Heart left ventricle (tissue), 16 donors: Measurements from ENCODE around the gene ABCA9. TPM values are rescaled to one million over a fixed set of nuclear protein-coding genes. Genes with fewer than 3 reads are reported as not detected.

Source experiments
- ATAC-seq, 4 donors: fragments of 200-7000 bp; cut with Tn5 transposase; one replicate each; pipeline ENCODE4 v1.9.1; 2020 to 2022; ENCODE audit warnings: moderate library complexity in 4 of 4, mild to moderate bottlenecking in 3 of 4, moderate number of reproducible peaks in 1 of 4
- DNase-seq, 5 donors: peaks; one replicate each; pipeline ENCODE4 v3.0.0-alpha.2; 2020
- H3K27ac ChIP-seq, 12 donors: fragments of 200-600 bp; sonication (generic) in 4 of 12; one replicate each; pipeline versions ENCODE4 v1.5.0 to v1.8.0; 2016 to 2022; ENCODE audit warnings: mild to moderate bottlenecking in 2 of 12
- H3K27me3 ChIP-seq, 9 donors: fragments of 200-600 bp; sonication (generic) in 2 of 9; one replicate each; pipeline versions ENCODE4 v1.5.1 to v1.8.0; 2016 to 2022; ENCODE audit warnings: mild to moderate bottlenecking in 3 of 9
- H3K36me3 ChIP-seq, 9 donors: fragments of 200-600 bp; sonication (generic) in 2 of 9; one replicate each; pipeline versions ENCODE4 v1.5.0 to v1.8.0; 2018 to 2022; ENCODE audit warnings: mild to moderate bottlenecking in 2 of 9
- H3K4me1 ChIP-seq, 12 donors: fragments of 200-600 bp; sonication (generic) in 4 of 12; one replicate each; pipeline versions ENCODE4 v1.5.0 to v1.8.0; 2016 to 2022; ENCODE audit warnings: mild to moderate bottlenecking in 3 of 12
- H3K4me3 ChIP-seq, 12 donors: fragments of 200-600 bp; sonication (generic) in 4 of 12; one replicate each; pipeline versions ENCODE4 v1.5.0 to v1.8.0; 2017 to 2022; ENCODE audit warnings: mild to moderate bottlenecking in 9 of 12, moderate library complexity in 4 of 12
- H3K9me3 ChIP-seq, 12 donors: fragments of 200-600 bp; sonication (generic) in 4 of 12; one replicate each; pipeline versions ENCODE4 v1.5.0 to v1.8.0; 2016 to 2022; ENCODE audit warnings: mild to moderate bottlenecking in 1 of 12
- POLR2A ChIP-seq, 2 donors: fragments of 450-650 bp; IDR thresholded peaks; one replicate each; pipeline ENCODE4 v1.6.1; 2017; ENCODE audit warnings: antibody characterized with exemption in 2 of 2, mild to moderate bottlenecking in 2 of 2, moderate library complexity in 2 of 2
- WGBS, 4 donors: extraction: QIAGEN DNeasy Blood & Tissue Kit in 2 of 4; methylation state at CpG; one replicate each; pipeline versions ENCODE4 v1.1.5 to v1.1.7; 2013 to 2018; 5-methylcytosine and 5-hydroxymethylcytosine counted together
- intact Hi-C, 10 donors: fragments of 100-400 bp; cut with DNase I; formaldehyde crosslinking; loops; one replicate each; pipeline versions ENCODE4 v1.11.1 to v1.14.2; 2022
- polyA plus RNA-seq, 2 donors: library from polyadenylated mRNA; stranded (reverse); fragments of 200-250 nt; gene quantifications; one replicate each; pipeline ENCODE4 v1.2.3, GENCODE V29; 2013
- total RNA-seq, 9 donors: library from RNA; depleted of rRNA in 2 of 9; stranded (reverse); fragments of >200 nt in 2 of 9; fragmentation: NEBNext Ultra II Directional in 3 of 9; extraction: Animal tissue kit (Norgen Biotek cat#: 25700) in 3 of 9; gene quantifications; one replicate each; pipeline versions ENCODE4 v1.1.0 to v1.2.4, GENCODE V29; 2016 to 2023
- TF ChIP-seq, protein P1 (sequence below), 12 donors: fragments of 200-600 bp; sonication (generic) in 4 of 12; IDR thresholded peaks; one replicate each; pipeline versions ENCODE4 v1.5.0 to v1.8.0; 2018 to 2022; ENCODE audit warnings: antibody characterized with exemption in 12 of 12, mild to moderate bottlenecking in 5 of 12
- donor health status: ischemic (EF 13 %, LVEDD 7.1; RV severe dilation, severe dysfunction).
- donor health status: healthy with polysubstance abuse.
- donor health status: DM: no; HTN: yes; CAD: no.
- donor health status: DM: no; HTN: no; CAD: no.
- donor health status: ischemic (EF 25% LVEDD 6.9; RV normal size, moderate dysfunction).
- donor health status: ischemic (EF 25% LVEDD 5.7; RV mildly dilated, moderate dysfunction).
- donor health status: healthy.
- donor health status: DM: yes; HTN: yes; CAD: no.
- donor health status: ischemic (EF 35%, LVEDD 5.7; RV mildly dilated, moderate dysfunction).
- donor health status: nonischemic (EF 11% LVEDD 7.7; RV severe dilation, severe dysfunction).
- donor health status: DM: yes; HTN: yes; CAD: no.
- donor health status: PGD.
- donor health status: ischemic (EF 29% LVEDD 5.4; RV normal size, mild dysfunction).
- donor health status: nonischemic (EF 23%, LVEDD 6.1; RV moderate dilation, normal function).

Gene ABCA9
- total and polyA plus RNA-seq, 11 donors: 2.4 to 19.9 (median 11.2) TPM

- no peaks in the 10 kb centered on the region for H3K9me3 ChIP-seq
Observed at GRCh38 chr17:68987966-68988365, 72.8 kb downstream of the ABCA9 start.

DNA sequence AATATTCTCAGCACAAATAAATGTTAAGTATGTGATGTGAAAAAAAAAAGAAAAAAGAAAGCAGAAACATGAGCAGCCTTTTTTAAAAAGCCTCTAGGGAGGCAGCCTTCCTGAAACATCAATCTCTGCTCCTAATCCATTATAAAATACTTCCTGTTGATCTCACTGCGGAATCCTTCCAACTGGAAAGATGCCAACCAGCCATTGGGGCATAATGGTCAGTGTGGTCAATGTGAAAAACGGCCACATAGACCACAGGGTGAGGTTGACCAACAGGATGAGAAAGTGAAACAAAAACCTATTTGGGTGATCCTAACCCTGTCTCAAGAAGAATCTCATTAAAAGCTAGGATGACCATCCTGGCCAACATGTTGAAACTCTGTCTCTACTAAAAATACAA, 79.4 kb downstream of the ABCA9 start:
- intact Hi-C loops: no loop called here
- no peak for TF ChIP-seq POLR2A (IDR thresholded peaks at IDR 0.05)
- TF ChIP-seq, protein P1, sequence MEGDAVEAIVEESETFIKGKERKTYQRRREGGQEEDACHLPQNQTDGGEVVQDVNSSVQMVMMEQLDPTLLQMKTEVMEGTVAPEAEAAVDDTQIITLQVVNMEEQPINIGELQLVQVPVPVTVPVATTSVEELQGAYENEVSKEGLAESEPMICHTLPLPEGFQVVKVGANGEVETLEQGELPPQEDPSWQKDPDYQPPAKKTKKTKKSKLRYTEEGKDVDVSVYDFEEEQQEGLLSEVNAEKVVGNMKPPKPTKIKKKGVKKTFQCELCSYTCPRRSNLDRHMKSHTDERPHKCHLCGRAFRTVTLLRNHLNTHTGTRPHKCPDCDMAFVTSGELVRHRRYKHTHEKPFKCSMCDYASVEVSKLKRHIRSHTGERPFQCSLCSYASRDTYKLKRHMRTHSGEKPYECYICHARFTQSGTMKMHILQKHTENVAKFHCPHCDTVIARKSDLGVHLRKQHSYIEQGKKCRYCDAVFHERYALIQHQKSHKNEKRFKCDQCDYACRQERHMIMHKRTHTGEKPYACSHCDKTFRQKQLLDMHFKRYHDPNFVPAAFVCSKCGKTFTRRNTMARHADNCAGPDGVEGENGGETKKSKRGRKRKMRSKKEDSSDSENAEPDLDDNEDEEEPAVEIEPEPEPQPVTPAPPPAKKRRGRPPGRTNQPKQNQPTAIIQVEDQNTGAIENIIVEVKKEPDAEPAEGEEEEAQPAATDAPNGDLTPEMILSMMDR (IDR thresholded peaks at IDR 0.05): no peak
- H3K27ac ChIP-seq: peak overlapping the region in 7 of 12 donors; percentile 0 to 61 (median 39)
- ATAC-seq (peak; percentile 37 to 82 (median 60)), DNase-seq (peak in 4 of 5 donors; percentile 49 to 68 (median 58))
- no peaks in the 10 kb centered on the region for H3K9me3 ChIP-seq
- H3K4me1 ChIP-seq: peaks cover 0 to 16% (median 7%) of the 10 kb centered on the region in 12 donors
- H3K4me3 ChIP-seq: no peak overlapping the region
- WGBS, 4 donors: 24 to 39% (median 36%) methylated on average over 2 of the region's 2 CpGs
- no peaks in the 10 kb centered on the region for H3K27me3 ChIP-seq
- peaks cover 0 to 36% (median 3%) of the 10 kb centered on the region in 9 donors for H3K36me3 ChIP-seq

More at GRCh38 chr17:68987966-68988365, 72.8 kb downstream of the ABCA9 start:
- Histone ChIP-seq H3K36me3 (peaks cover 0 to 74% (median 7%) of the 10 kb centered on the region in 9 donors), H3K4me1 (no peaks in the 10 kb centered on the region), H3K27me3 (no peaks in the 10 kb centered on the region), H3K27ac (no peak overlapping the region), H3K4me3 (no peak overlapping the region)
- ATAC-seq: no peak
- 64 to 72% (median 66%) methylated on average over 4 of the region's 4 CpGs for WGBS, 4 donors
- intact Hi-C loops: no loop called here
- DNase-seq: no peak
- TF ChIP-seq, protein P1 (IDR thresholded peaks at IDR 0.05): no peak
- no peak for TF ChIP-seq POLR2A (IDR thresholded peaks at IDR 0.05)

DNA sequence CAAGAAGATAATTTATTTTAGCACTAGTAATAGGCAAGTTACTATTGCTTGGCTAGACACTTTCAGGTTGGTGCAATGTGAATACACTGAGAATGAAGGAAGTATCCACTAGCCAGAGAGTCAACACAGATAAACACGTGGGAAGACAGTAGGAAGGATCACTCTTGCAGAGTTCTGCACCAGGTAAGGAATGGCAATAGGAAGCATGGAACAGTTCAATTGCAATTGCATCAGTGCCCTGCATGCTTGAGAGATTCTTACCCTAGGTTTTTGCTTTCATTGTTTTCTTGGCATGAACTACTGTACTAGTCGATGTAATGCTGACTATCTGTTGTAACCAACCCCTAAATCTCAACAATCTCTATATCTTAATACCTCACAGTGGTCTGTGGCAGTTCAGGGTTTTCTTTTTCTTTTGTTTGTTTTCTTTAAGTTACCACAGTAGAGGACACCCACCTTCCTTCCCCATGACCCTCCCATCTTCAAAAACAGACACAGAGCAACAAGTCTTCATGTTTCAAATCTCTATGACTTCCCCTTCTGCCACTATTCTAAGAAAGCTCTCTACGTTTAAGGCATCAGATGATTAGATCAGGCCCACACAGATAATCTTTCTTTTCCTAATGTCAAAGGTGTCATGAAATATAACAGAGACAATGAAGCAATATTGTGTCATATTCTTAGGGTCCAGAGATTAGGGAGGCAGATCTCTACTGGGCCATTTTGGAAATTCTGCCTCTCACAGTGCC, 87.5 kb downstream of the ABCA9 start:
- DNase-seq (no peak), ATAC-seq (no peak)
- H3K9me3 ChIP-seq: no peaks in the 10 kb centered on the region
- no peak overlapping the region for H3K4me3 ChIP-seq
- no peak overlapping the region for H3K27ac ChIP-seq
- WGBS, 4 donors: 33 to 38% (median 36%) methylated on average over 3 of the region's 3 CpGs
- TF ChIP-seq, protein P1 (IDR thresholded peaks at IDR 0.05): no peak
- TF ChIP-seq POLR2A (IDR thresholded peaks at IDR 0.05): no peak
- peaks cover 0 to 5% (median 0%) of the 10 kb centered on the region in 12 donors for H3K4me1 ChIP-seq
- no peaks in the 10 kb centered on the region for H3K27me3 ChIP-seq
- intact Hi-C loops: loop anchor here in 9 of 10 donors (5.0 to 10.0 kb wide), 4 partner anchors 181 to 262 kb away; no protein-coding TSS in a partner anchor
- H3K36me3 ChIP-seq: peaks cover 0 to 37% (median 4%) of the 10 kb centered on the region in 9 donors

GRCh38 chr17:68972119-68972704, 88.5 kb downstream of the ABCA9 start:
- WGBS, 4 donors: 47 to 57% (median 51%) methylated on average over 4 of the region's 4 CpGs
- Histone ChIP-seq H3K36me3 (peaks cover 0 to 31% (median 4%) of the 10 kb centered on the region in 9 donors), H3K9me3 (no peaks in the 10 kb centered on the region), H3K4me1 (peaks cover 0 to 5% (median 0%) of the 10 kb centered on the region in 12 donors), H3K27ac (peak overlapping the region in 2 of 12 donors; percentile 6 to 53), H3K27me3 (no peaks in the 10 kb centered on the region), H3K4me3 (no peak overlapping the region)
- no peak for TF ChIP-seq POLR2A (IDR thresholded peaks at IDR 0.05)
- TF ChIP-seq, protein P1 (IDR thresholded peaks at IDR 0.05): peak; percentile 39 to 72 (median 56)
- intact Hi-C loops: loop anchor here in 9 of 10 donors (5.0 to 10.0 kb wide), 4 partner anchors 180 to 263 kb away; no protein-coding TSS in a partner anchor
- DNase-seq: no peak
- ATAC-seq: peak in 1 of 4 donors; percentile 60
